HG03442 (cell line): ENCODE measurements around the gene ATP9B.
A peak's percentile ranks its signal among the peaks of the same experiment; 100 is the strongest.

ENCODE experiments used
- ATAC-seq: cut with Tn5 transposase; IDR thresholded peaks from one replicate; pipeline ENCODE4 v1.9.1; 2021; ENCODE audit warnings: mild to moderate bottlenecking, moderate library complexity; ENCODE audit not compliant: unreplicated experiment

The ATP9B gene

GRCh38 chr18:79392226-79392625 is 323.0 kb downstream of the ATP9B start:
- ATAC-seq = no peak

- no peak for ATAC-seq
These were observed 324.0 kb downstream of the ATP9B start for GRCh38 chr18:79393181-79393634.

- ATAC-seq = no peak
These were observed 324.7 kb downstream of the ATP9B start for GRCh38 chr18:79393635-79394533.

DNA sequence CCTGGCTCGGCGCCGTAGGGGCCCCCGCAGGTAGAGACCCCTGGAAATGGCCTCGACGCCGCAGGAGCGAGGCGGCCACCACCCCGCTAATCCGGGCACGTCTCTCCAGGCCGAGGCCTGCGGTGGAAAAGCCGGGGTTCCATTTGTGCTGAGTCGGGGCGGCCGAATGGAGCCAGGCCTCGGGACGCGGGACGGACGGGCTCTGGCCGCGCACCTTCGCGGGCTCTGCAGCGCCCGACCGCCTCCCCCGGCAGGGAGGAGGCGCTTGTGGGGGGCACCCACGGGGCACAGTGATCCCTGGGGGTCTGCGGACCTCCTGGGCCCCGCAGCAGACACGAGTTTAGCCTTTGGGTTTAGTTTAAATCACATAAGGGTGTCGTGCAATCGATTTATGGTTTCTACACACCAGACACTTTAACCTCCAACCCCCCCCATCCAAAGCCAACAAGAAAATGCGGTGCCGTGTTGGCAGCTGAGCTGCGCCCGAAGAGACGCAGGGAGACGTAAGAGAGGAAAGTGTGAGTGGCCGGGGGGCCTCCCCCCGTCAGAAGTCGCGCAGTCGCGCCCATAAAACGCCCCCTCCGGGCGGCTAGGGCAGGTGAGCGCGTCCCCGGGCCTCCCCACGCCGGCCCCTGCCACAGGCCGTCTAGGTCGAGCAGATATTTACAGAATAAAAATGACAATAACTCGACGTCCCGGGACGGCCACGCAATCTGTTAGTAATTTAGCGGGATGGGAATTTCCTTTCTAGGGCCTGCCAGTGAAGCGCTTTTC is 325.5 kb downstream of the ATP9B start:
- ATAC-seq = no peak

DNA sequence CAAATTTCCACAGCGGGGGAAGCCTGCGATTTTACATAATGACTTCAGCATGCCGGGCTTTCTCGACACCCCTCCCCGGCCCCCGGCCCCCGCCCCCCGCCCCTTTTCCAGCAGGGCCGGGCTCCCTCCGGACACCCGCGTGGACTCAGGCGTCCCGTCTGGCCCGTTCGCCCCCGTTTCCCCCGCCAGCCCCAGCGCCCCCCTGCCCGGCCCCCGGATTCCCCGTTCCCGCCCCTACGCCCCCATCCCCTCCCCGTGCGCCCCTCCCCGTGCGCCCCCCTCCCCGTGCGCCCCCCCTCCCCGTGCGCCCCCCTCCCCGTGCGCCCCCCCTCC is 326.1 kb downstream of the ATP9B start:
- no peak for ATAC-seq

DNA sequence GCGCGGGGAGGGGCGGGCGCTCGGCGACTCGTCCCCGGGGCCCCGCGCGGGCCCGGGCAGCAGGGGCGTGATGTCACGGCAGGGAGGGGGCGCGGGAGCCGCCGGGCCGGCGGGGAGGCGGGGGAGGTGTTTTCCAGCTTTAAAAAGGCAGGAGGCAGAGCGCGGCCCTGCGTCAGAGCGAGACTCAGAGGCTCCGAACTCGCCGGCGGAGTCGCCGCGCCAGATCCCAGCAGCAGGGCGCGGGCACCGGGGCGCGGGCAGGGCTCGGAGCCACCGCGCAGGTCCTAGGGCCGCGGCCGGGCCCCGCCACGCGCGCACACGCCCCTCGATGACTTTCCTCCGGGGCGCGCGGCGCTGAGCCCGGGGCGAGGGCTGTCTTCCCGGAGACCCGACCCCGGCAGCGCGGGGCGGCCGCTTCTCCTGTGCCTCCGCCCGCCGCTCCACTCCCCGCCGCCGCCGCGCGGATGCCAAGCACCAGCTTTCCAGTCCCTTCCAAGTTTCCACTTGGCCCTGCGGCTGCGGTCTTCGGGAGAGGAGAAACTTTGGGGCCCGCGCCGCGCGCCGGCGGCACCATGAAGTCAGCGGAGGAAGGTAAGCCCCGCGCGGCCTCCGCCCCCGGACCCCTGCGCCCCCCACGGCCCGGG is 326.7 kb downstream of the ATP9B start, which contains the start of gene NFATC1:
Gene NFATC1, plus strand, starts transcription at position 170 of the 644 bp plus-strand sequence. Its CDS starts 295 bp downstream, at position 465.
- ATAC-seq = peak; percentile 17

- peak; percentile 22 for ATAC-seq
These were observed 327.4 kb downstream of the ATP9B start for GRCh38 chr18:79396431-79397246.

- ATAC-seq = no peak
These were observed 328.1 kb downstream of the ATP9B start for GRCh38 chr18:79397247-79397829.

- ATAC-seq = no peak
These were observed 328.9 kb downstream of the ATP9B start for GRCh38 chr18:79397830-79398761.

- no peak for ATAC-seq
These were observed 330.3 kb downstream of the ATP9B start for GRCh38 chr18:79399275-79400081.

- peak; percentile 25 for ATAC-seq
These were observed 330.9 kb downstream of the ATP9B start for GRCh38 chr18:79400091-79400590.

DNA sequence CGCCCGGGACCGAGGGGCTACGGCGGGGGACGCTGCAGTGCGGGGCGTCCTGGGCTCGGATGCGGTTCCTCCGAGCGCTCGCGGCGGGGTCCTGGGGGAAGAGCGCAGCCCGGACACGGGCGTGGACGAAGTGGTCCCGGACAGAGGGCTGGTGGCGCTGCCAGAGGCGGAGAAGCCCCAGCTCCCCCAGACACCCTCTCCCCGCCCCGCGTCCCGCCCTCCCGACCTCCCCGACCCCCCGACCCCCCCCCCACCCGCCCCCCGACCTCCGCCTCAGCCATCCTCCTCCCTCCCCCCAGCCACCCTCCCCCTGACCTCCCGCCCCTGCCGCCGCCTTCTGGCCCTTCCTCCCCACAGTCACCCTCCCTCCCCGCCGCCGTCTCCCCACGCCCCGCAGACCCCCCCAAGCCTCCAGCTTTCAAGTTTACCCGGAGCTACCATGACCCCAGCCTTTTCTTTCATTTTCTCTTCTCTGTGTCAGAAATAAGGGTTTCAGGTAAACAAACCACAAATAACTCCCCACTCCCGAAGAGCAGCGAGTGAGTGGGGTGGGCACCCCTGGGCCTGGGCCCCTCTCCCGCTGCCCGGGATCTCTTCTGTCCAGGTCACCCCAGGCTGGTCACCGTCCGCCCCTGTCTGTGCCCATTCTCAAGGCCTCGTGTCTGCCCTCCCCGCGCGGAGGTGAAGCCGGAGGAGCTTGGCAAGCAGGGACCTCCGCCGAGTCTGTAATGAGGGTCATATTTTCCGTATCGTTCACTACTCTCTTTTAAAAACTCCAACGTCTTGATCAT is 331.6 kb downstream of the ATP9B start:
- no peak for ATAC-seq

DNA sequence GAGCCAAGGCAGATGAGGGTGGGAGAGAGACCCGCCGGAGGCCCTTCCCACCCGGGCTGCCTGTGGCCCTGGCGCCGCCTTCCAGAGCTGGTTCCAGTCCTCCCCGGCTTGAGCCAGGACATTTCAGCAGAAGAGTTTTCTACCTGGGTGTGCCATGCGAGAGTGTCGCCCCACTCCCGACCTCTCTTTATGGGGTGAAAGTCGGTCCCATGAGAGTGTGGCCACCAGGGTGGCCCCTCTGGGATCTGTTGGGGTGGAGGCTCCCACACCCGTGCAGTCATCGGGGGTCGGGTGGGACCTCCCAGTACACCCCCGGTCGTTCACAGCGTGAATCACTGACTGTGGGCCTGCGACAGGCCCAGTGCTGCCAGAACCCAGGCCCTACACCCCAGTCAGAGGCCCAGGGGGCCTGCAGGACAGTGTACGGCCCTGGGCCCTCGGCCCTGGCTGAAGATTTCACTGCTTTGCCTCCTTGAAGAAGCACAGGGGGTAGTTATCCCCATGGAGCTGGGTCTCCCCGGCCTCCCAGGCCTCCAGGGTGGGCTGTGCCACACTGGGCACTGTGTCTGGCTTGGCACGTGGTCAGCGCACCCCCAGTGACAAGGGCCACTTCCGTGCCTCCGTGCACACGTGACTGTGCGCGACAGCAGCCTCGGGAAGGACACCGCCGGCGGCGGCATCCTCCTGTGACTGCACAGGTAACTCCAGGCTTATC is 332.5 kb downstream of the ATP9B start:
- ATAC-seq = no peak

DNA sequence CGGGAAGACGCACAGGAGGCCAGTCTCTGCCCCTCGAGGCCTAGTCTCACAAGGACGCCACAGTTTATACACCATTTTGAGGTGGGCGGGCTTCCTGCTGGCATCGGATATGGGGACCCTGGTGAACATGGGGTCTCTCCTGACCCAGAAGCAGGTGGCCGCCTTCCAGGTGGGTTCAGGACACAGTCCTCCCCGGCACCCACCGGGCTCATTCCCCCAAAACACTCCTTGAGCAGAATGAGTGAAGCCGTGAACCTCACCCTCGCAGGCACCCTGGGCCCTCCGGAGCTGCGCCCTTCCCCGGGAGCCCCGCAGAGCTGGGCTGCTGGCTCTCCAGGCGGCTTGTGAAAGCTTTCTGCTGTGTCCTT is 333.0 kb downstream of the ATP9B start:
- ATAC-seq = no peak

DNA sequence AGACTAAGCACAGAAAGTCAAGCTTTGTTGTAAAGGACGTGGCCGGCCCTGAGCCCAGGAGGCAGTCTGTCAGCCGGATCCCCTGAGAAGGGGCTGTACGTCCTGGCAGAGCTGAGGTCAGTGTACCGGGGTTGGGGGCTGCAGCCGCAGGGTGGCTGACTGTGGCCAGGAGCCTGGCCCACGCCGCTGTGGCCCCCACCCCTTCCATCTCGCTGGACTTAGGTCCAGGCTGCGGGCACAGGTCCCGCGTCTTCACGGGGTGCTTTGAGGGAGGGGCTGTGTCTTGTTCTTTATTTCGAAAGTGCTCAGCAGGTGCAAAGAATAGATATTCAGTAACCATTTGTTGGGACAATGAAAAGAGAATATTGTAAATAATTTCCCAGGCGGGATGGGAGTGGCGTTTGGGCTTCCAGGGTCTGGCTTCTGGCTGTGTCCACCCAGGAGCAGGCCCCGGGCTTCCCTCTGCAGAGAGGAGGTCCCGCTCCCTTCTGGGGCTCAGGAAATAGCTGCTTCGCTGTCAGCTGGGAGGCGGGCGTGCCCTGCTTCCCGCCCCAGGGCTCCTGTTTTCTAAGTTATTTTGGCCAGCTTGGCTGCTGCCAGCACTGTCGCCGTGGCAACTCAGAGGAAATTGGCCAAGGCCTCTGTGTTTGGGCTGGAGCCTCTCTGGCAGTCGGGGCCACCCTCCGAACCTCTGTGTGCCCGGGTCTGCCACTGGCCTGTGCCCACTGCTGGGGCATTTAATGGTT is 334.0 kb downstream of the ATP9B start:
- ATAC-seq = no peak
